WTC11 (cell line): Measurements from ENCODE around the gene ATP5F1D. TPM values are rescaled to one million over a fixed set of nuclear protein-coding genes. Genes with fewer than 3 reads are reported as not detected.

ENCODE experiments used
- ATAC-seq: fragments of 200-7000 bp; cut with Tn5 transposase; 2 replicates; pipeline ENCODE4 v1.10.0; 2021; ENCODE audit warnings: mild to moderate bottlenecking, moderate library complexity
- CTCF ChIA-PET: fragments of 300-600 bp; sonication (Branson Sonifier 250); formaldehyde crosslinking; loops from one replicate; lab custom pipeline; 2021; ENCODE audit warnings: antibody characterized with exemption; lab: Charles Lee
- POLR2A ChIA-PET: fragments of 350-600 bp; sonication (Branson Sonifier 250); formaldehyde crosslinking; loops from one replicate; lab custom pipeline; 2021; ENCODE audit warnings: antibody characterized with exemption; lab: Charles Lee
- DNase-seq: peaks from one replicate; pipeline ENCODE4 v3.0.0; 2021; ENCODE audit warnings: low spot score
- H3K27ac Mint-ChIP-seq: 2 replicates; pipeline ENCODE4 v1.8.0; 2021; ENCODE audit warnings: mixed read lengths
- H3K27me3 Mint-ChIP-seq: 2 replicates; pipeline ENCODE4 v1.8.0; 2021; ENCODE audit warnings: low read depth, mild to moderate bottlenecking, moderate library complexity, mixed read lengths
- H3K36me3 Mint-ChIP-seq: 2 replicates; pipeline ENCODE4 v1.8.0; 2021; ENCODE audit warnings: mixed read lengths
- H3K4me1 Mint-ChIP-seq: 2 replicates; pipeline ENCODE4 v1.8.0; 2022; ENCODE audit warnings: mixed read lengths
- H3K4me3 Mint-ChIP-seq: 2 replicates; pipeline ENCODE4 v1.8.0; 2021; ENCODE audit warnings: mild to moderate bottlenecking, moderate library complexity, mixed read lengths
- H3K9me3 Mint-ChIP-seq: 2 replicates; pipeline ENCODE4 v1.8.0; 2021; ENCODE audit warnings: mixed read lengths
- CBFB ChIP-seq: sonication (generic); formaldehyde crosslinking; IDR thresholded peaks from 2 replicates; pipeline ENCODE4 v1.8.1; 2022; ENCODE audit warnings: mild to moderate bottlenecking, low read depth, missing genetic modification reagents
- E2F5 ChIP-seq: sonication (generic); formaldehyde crosslinking; IDR thresholded peaks from 2 replicates; pipeline ENCODE4 v1.8.1; 2022; ENCODE audit warnings: mild to moderate bottlenecking, moderate library complexity, missing genetic modification reagents
- ELF4 ChIP-seq: sonication (generic); formaldehyde crosslinking; IDR thresholded peaks from 2 replicates; pipeline ENCODE4 v1.8.1; 2022; ENCODE audit warnings: low read depth, mild to moderate bottlenecking, moderate library complexity, missing genetic modification reagents
- FOXP1 ChIP-seq: sonication (generic); formaldehyde crosslinking; IDR thresholded peaks from 2 replicates; pipeline ENCODE4 v1.8.0; 2022; ENCODE audit warnings: missing genetic modification reagents, mild to moderate bottlenecking, moderate library complexity, borderline replicate concordance
- KAT7 ChIP-seq: sonication (generic); formaldehyde crosslinking; IDR thresholded peaks from 2 replicates; pipeline ENCODE4 v1.8.1; 2023; ENCODE audit warnings: missing genetic modification reagents, mild to moderate bottlenecking, borderline replicate concordance
- NFYB ChIP-seq: sonication (generic); formaldehyde crosslinking; conservative IDR thresholded peaks from 2 replicates; pipeline ENCODE4 v1.8.0; 2022; ENCODE audit warnings: low read depth, missing genetic modification reagents
- SMAD4 ChIP-seq: sonication (generic); formaldehyde crosslinking; IDR thresholded peaks from 2 replicates; pipeline ENCODE4 v1.8.0; 2022; ENCODE audit warnings: mild to moderate bottlenecking, missing genetic modification reagents
- ZNF317 ChIP-seq: sonication (generic); formaldehyde crosslinking; IDR thresholded peaks from 2 replicates; pipeline ENCODE4 v1.8.1; 2023; ENCODE audit warnings: low read depth, mild to moderate bottlenecking, moderate library complexity, missing genetic modification reagents, borderline replicate concordance
- ZNF532 ChIP-seq: fragments of 250-450 bp; sonication (Bioruptor Pico); IDR thresholded peaks from 2 replicates; pipeline ENCODE4 v1.9.0; 2021; ENCODE audit warnings: mild to moderate bottlenecking, borderline replicate concordance
- total RNA-seq: library from RNA; stranded (reverse); gene quantifications from 3 replicates; pipeline ENCODE4 v1.2.3, GENCODE V29; 2021
- TF ChIP-seq, protein P1 (sequence below): sonication (generic); formaldehyde crosslinking; conservative IDR thresholded peaks from 2 replicates; pipeline ENCODE4 v1.8.1; 2023; ENCODE audit warnings: mild to moderate bottlenecking, low read depth, missing genetic modification reagents, moderate library complexity
- TF ChIP-seq, protein P2 (sequence below): fragments of 200-600 bp; IDR thresholded peaks from 2 replicates; pipeline ENCODE4 v1.8.0; 2022; ENCODE audit warnings: antibody characterized with exemption
- TF ChIP-seq, protein P3 (sequence below): fragments of 250-450 bp; sonication (Bioruptor Pico); IDR thresholded peaks from 2 replicates; pipeline ENCODE4 v2.1.2; 2022; ENCODE audit warnings: mild to moderate bottlenecking, moderate library complexity

ATP5F1D gene
- total RNA-seq, 1 experiment from 2014 or later: 277 TPM

DNA sequence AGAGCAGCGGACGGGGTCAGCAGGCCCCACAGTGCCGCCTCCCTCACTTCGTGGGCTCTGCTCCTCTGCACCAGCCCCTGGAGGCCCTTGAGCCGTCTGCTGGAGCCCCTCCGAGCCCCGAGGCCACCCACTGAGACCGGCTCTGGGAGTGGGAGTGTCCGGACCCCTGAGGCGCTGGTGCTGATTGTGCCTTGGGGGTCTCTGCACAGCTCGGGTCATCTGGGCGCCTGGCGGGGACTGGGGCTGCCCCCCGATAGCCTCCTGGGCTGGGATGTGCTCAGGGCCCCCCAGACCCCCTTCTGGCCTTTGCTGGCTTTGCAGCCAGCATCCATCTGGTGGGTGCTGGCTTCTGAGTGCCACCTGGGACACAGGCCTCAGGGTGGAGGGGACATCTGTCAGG lies 19.2 kb upstream of the ATP5F1D start:
- CTCF ChIA-PET: interaction anchor here (0.6 to 4.0 kb wide), 25 partner anchors 9 to 194 kb away, joined by 3 to 46 read pairs (median 4); partner anchors contain the start of genes CBARP, CIRBP and GPX4
- Mint-ChIP-seq H3K9me3 (no peaks in the 10 kb centered on the region), H3K4me3 (no peak overlapping the region), H3K27me3 (no peaks in the 10 kb centered on the region), H3K36me3 (peaks cover 3% of the 10 kb centered on the region; the same call in 1 of the 2 replicates), H3K4me1 (peaks cover 8% of the 10 kb centered on the region), H3K27ac (no peak overlapping the region)
- no peak for DNase-seq
- TF ChIP-seq, protein P1, sequence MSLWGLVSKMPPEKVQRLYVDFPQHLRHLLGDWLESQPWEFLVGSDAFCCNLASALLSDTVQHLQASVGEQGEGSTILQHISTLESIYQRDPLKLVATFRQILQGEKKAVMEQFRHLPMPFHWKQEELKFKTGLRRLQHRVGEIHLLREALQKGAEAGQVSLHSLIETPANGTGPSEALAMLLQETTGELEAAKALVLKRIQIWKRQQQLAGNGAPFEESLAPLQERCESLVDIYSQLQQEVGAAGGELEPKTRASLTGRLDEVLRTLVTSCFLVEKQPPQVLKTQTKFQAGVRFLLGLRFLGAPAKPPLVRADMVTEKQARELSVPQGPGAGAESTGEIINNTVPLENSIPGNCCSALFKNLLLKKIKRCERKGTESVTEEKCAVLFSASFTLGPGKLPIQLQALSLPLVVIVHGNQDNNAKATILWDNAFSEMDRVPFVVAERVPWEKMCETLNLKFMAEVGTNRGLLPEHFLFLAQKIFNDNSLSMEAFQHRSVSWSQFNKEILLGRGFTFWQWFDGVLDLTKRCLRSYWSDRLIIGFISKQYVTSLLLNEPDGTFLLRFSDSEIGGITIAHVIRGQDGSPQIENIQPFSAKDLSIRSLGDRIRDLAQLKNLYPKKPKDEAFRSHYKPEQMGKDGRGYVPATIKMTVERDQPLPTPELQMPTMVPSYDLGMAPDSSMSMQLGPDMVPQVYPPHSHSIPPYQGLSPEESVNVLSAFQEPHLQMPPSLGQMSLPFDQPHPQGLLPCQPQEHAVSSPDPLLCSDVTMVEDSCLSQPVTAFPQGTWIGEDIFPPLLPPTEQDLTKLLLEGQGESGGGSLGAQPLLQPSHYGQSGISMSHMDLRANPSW: no peak
- TF ChIP-seq, protein P2, sequence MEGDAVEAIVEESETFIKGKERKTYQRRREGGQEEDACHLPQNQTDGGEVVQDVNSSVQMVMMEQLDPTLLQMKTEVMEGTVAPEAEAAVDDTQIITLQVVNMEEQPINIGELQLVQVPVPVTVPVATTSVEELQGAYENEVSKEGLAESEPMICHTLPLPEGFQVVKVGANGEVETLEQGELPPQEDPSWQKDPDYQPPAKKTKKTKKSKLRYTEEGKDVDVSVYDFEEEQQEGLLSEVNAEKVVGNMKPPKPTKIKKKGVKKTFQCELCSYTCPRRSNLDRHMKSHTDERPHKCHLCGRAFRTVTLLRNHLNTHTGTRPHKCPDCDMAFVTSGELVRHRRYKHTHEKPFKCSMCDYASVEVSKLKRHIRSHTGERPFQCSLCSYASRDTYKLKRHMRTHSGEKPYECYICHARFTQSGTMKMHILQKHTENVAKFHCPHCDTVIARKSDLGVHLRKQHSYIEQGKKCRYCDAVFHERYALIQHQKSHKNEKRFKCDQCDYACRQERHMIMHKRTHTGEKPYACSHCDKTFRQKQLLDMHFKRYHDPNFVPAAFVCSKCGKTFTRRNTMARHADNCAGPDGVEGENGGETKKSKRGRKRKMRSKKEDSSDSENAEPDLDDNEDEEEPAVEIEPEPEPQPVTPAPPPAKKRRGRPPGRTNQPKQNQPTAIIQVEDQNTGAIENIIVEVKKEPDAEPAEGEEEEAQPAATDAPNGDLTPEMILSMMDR: 0 out of 2 replicates have a peak, but pooled peaks have one; percentile 10
- POLR2A ChIA-PET: no interaction called here
- ATAC-seq: no peak

- H3K27ac Mint-ChIP-seq: peak overlapping the region; percentile 32; the same call in 1 of the 2 replicates
- ChIA-PET POLR2A (no interaction called here), CTCF (interaction anchor here (0.6 to 4.0 kb wide), 27 partner anchors 9 to 197 kb away, joined by 3 to 46 read pairs (median 4); partner anchors contain the start of genes CBARP, CIRBP, CNN2 and FAM174C)
- H3K36me3 Mint-ChIP-seq: peaks cover under 1% of the 10 kb centered on the region; the same call in 1 of the 2 replicates
- no peaks in the 10 kb centered on the region for H3K9me3 Mint-ChIP-seq
- ATAC-seq: peak; percentile 51
- no peaks in the 10 kb centered on the region for H3K27me3 Mint-ChIP-seq
- H3K4me3 Mint-ChIP-seq: no peak overlapping the region
- DNase-seq: peak; percentile 78
- TF ChIP-seq FOXP1 (CRISPR knock-in tag): peak; percentile 25; the same call in 1 of the 2 replicates
- TF ChIP-seq, protein P3, sequence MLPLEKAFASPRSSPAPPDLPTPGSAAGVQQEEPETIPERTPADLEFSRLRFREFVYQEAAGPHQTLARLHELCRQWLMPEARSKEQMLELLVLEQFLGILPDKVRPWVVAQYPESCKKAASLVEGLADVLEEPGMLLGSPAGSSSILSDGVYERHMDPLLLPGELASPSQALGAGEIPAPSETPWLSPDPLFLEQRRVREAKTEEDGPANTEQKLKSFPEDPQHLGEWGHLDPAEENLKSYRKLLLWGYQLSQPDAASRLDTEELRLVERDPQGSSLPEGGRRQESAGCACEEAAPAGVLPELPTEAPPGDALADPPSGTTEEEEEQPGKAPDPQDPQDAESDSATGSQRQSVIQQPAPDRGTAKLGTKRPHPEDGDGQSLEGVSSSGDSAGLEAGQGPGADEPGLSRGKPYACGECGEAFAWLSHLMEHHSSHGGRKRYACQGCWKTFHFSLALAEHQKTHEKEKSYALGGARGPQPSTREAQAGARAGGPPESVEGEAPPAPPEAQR (CRISPR knock-in tag): no peak
- H3K4me1 Mint-ChIP-seq: peaks cover under 1% of the 10 kb centered on the region
Measured at GRCh38 chr19:1223018-1223855, 18.3 kb upstream of the ATP5F1D start.

GRCh38 chr19:1224047-1224825 lies 17.3 kb upstream of the ATP5F1D start:
- H3K4me3 Mint-ChIP-seq: no peak overlapping the region
- H3K36me3 Mint-ChIP-seq: no peaks in the 10 kb centered on the region; the same call in 1 of the 2 replicates
- DNase-seq (no peak), ATAC-seq (no peak)
- H3K27ac Mint-ChIP-seq: no peak overlapping the region
- POLR2A ChIA-PET: interaction anchor here (0.7 kb wide), 1 partner anchor 1706 kb away, joined by 4 read pairs; no protein-coding TSS in a partner anchor
- H3K9me3 Mint-ChIP-seq: no peaks in the 10 kb centered on the region
- no peaks in the 10 kb centered on the region for H3K4me1 Mint-ChIP-seq
- CTCF ChIA-PET: interaction anchor here (1.2 to 4.0 kb wide), 9 partner anchors 10 to 198 kb away, joined by 3 to 46 read pairs (median 8); partner anchors contain the start of genes CBARP, CNN2 and FAM174C
- no peaks in the 10 kb centered on the region for H3K27me3 Mint-ChIP-seq
- TF ChIP-seq, protein P2: no peak
- TF ChIP-seq ELF4 (CRISPR knock-in tag) (no peak), E2F5 (no peak), ZNF532 (CRISPR knock-in tag) (no peak), CBFB (CRISPR knock-in tag) (no peak), NFYB (no peak), ZNF317 (CRISPR knock-in tag) (no peak), KAT7 (CRISPR knock-in tag) (no peak), SMAD4 (no peak)
